Head of caudate nucleus (tissue), 42 donors: ENCODE results near the gene ZNF577.
A peak's percentile ranks its signal among the peaks of the same experiment; 100 is the strongest.

ENCODE experiments used
- DNase-seq, 42 donors: peaks; one replicate each; pipeline versions ENCODE4 v3.0.0 to v3.0.0-alpha.2; 2020 to 2021; ENCODE audit warnings: mixed read lengths in 7 of 42
- intact Hi-C: fragments of 100-400 bp; cut with DNase I; formaldehyde crosslinking; loops from one replicate; pipeline ENCODE4 v1.15.0; 2022

The ZNF577 gene

GRCh38 chr19:51889934-51890333 lies 2.2 kb upstream of the ZNF577 start:
- DNase-seq: no peak
- intact Hi-C loops: no loop called here

GRCh38 chr19:51884713-51885112 lies 3.0 kb downstream of the ZNF577 start:
- intact Hi-C loops: no loop called here

DNA sequence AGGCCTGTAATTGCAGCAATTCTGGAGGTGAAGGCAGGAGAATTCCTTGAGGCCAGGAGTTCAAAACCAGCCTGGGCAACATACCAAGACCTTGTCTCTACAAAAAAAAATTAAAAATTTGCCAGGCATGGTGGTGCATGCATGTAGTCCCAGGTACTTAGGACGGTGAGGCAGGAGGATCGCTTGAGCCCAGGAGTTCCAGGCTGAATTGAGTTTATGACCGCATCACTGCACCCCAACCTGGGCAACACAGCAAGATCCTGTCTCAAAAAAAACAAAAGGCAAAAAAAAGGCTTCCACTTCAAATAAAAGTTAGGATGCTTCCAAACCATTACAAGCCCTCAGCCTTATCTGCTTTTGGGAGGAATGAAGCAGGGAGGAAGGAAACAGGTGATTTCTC lies 5.2 kb downstream of the ZNF577 start:
- no peak for DNase-seq
- intact Hi-C loops: no loop called here

More at GRCh38 chr19:51884713-51885112, 3.0 kb downstream of the ZNF577 start:
- DNase-seq: no peak

DNA sequence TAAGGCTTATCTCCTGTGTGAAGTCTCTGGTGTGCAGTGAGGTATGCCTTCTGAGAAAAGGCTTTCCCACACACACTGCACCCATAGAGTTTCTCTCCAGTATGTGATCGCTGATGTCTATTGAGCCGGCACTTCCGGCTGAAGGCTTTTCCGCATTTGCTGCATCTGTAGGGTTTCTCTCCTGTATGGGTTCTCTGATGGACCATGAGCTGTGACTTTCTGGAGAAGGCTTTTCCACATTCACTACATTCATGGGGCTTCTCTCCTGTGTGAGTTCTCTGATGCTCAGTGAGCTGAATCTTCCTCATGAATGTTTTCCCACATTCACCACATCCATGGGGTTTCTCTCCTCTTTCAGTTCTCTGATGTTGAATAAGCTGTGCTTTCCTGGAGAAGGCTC lies 14.7 kb downstream of the ZNF577 start:
- DNase-seq: no peak
- intact Hi-C loops: no loop called here

- intact Hi-C loops: no loop called here
- no peak for DNase-seq
These were observed 25.7 kb downstream of the ZNF577 start for GRCh38 chr19:51861870-51862622.

GRCh38 chr19:51837145-51837544 lies 50.6 kb downstream of the ZNF577 start:
- intact Hi-C loops: no loop called here
- DNase-seq: no peak

GRCh38 chr19:51830274-51830673 lies 57.5 kb downstream of the ZNF577 start:
- intact Hi-C loops: no loop called here
- peak in 1 of 42 donors; percentile 7 for DNase-seq

DNA sequence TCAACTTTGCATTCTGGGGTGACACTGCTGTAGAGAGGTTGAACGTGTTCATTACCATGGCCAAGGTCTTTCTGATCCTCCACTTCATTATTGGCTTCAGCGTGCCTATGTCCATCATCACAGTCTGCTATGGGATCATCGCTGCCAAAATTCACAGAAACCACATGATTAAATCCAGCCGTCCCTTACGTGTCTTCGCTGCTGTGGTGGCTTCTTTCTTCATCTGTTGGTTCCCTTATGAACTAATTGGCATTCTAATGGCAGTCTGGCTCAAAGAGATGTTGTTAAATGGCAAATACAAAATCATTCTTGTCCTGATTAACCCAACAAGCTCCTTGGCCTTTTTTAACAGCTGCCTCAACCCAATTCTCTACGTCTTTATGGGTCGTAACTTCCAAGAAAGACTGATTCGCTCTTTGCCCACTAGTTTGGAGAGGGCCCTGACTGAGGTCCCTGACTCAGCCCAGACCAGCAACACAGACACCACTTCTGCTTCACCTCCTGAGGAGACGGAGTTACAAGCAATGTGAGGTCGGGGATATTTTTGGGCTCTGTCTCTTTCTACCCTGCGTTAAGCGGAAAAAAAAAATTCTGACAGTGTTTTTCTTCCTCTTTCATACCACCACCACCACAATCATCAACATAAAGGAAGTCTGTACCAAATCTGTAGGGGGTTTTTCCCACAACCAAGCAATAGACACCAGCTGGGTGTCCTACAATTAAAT lies 63.3 kb downstream of the ZNF577 start:
- DNase-seq: peak in 13 of 42 donors; percentile 4 to 60 (median 22)
- intact Hi-C loops: no loop called here

DNA sequence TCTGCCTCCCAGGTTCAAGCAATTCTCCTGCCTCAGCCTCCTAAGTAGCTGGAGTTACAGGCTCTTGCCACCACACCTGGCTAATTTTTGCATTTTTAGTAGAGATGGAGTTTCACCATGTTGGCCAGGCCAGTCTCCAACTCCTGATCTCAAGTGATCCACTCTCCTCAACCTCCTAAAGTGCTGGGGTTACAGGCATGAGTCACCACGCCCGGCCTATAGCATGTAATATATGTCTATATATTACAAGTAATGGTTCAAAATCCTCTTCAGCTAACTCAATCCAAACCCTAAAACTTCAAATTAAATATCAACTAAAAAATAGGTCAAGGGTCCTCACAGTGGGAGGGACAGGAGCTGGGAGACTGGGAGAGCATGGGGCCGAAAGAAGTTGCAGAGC lies 64.8 kb downstream of the ZNF577 start:
- intact Hi-C loops: no loop called here
- DNase-seq: no peak

GRCh38 chr19:51822325-51822724 lies 65.4 kb downstream of the ZNF577 start:
- intact Hi-C loops: no loop called here
- no peak for DNase-seq

DNA sequence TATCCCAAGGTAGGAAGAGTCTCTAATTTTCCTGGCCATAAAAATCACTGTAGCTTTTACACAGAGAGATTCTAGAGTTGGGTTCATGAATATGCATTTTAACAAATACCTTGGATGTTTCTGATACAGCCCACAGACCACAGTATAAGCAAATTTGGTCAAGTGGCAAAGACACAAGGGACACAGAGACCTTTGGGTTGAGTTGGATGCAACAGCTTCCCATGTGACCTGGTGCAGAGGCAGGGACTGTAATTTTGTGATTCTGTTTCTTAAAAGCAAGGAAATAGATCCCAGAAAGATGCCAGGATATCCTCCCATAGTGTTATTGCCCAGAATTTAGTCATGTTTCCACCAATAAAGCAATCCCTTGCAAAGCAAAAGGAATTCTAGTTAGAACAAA lies 65.8 kb downstream of the ZNF577 start:
- no peak for DNase-seq
- intact Hi-C loops: no loop called here

DNA sequence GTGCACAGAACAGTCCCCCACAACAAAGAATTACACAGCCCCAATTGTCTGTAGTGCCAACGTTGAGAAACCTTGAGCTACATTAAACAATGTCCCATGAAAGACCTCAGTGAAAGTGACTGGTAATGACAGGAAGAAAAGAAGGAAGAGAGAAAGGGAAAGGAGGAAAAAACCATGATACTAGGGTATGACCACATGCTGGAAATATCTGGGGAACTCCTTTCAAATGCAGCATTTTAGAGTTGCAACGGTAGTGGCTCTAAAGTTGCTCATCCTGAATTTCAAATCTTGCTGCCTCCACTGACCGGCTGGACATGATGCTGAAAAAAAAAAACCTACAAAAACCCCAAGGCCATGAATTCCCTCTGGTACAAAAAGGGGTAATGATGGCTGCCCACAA lies 66.3 kb downstream of the ZNF577 start:
- intact Hi-C loops: no loop called here

More for the DNA sequence above, 66.3 kb downstream of the ZNF577 start:
- no peak for DNase-seq
